Measurements from ENCODE around the gene BABAM2. TPM values are rescaled to one million over a fixed set of nuclear protein-coding genes. Genes with fewer than 3 reads are reported as not detected.

The BABAM2 gene
- 10 to 100 TPM; 23.7 to 41.1 (median 27.9) TPM for total RNA-seq

- Histone ChIP-seq H3K4me1 (peaks cover 36% of the 10 kb centered on the region), H3K36me3 (no peaks in the 10 kb centered on the region), H3K4me3 (peak within 1 kb of the TSS; percentile 65), H3K27ac (peak within 1 kb of the TSS; percentile 96), H3K9me3 (no peaks in the 10 kb centered on the region), H3K27me3 (no peaks in the 10 kb centered on the region)
- WGBS, result 0% methylated on average over 17 of the region's 79 CpGs
- DNase-seq (ENCODE audit: low spot score in 2 of 2), result peak; percentile 91
- TF ChIP-seq EP300 (IDR thresholded peaks at IDR 0.05), result peak; percentile 68
- TF ChIP-seq CTCF (IDR thresholded peaks at IDR 0.05), result no peak
- peak; percentile 30 to 71 (median 59) for TF ChIP-seq POLR2AphosphoS5 (IDR thresholded peaks at IDR 0.05)
- TF ChIP-seq POLR2A (IDR thresholded peaks at IDR 0.05), result peak; percentile 19 to 92
Observed at GRCh38 chr2:27890146-27890923, at the start of gene BABAM2, which contains the start of gene RBKS. BABAM2 (plus strand) TSS chr2:27890729; CDS start chr2:27894557, 3,828 bp downstream. RBKS (minus strand) TSS chr2:27890387; CDS start chr2:27890345, 42 bp downstream.

- H3K9me3 ChIP-seq, result no peaks in the 10 kb centered on the region
- H3K36me3 ChIP-seq, result no peaks in the 10 kb centered on the region
- DNase-seq (ENCODE audit: low spot score in 2 of 2), result no peak
- no peaks in the 10 kb centered on the region for H3K27me3 ChIP-seq
- WGBS, result 60% methylated on average over 5 of the region's 5 CpGs
- H3K27ac ChIP-seq, result no peak overlapping the region
- no peak overlapping the region for H3K4me3 ChIP-seq
- H3K4me1 ChIP-seq, result peaks cover 3% of the 10 kb centered on the region
- TF ChIP-seq EP300 (IDR thresholded peaks at IDR 0.05) (no peak), CTCF (IDR thresholded peaks at IDR 0.05) (no peak), POLR2AphosphoS5 (IDR thresholded peaks at IDR 0.05) (no peak), POLR2A (IDR thresholded peaks at IDR 0.05) (no peak)
Observed at GRCh38 chr2:27842894-27843293, 47.6 kb upstream of the BABAM2 start.

DNA sequence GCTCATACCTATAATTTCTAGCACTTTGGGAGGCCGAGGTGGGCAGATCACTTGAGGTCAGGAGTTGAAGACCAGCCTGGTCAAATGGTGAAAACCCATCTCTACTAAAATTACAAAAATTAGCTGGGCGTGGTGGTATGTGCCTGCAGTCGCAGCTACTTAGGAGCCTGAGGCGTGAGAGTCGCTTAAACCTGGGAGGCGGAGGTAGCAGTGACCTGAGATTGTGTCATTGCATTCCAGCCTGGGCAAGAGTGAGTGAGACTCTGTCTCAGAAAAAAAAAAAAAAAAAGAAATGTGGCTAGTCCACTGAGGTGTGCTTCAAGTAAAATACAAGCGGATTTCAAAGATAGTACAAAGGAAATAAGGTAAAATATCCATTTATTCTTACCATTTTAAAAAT, 46.5 kb upstream of the BABAM2 start:
- WGBS, result 75% methylated on average over 7 of the region's 7 CpGs
- H3K27me3 ChIP-seq, result no peaks in the 10 kb centered on the region
- H3K9me3 ChIP-seq, result no peaks in the 10 kb centered on the region
- DNase-seq (ENCODE audit: low spot score in 2 of 2), result no peak
- H3K4me3 ChIP-seq, result no peak overlapping the region
- no peak overlapping the region for H3K27ac ChIP-seq
- H3K36me3 ChIP-seq, result no peaks in the 10 kb centered on the region
- TF ChIP-seq CTCF (IDR thresholded peaks at IDR 0.05), result no peak
- TF ChIP-seq EP300 (IDR thresholded peaks at IDR 0.05), result no peak
- no peak for TF ChIP-seq POLR2AphosphoS5 (IDR thresholded peaks at IDR 0.05)
- H3K4me1 ChIP-seq, result peaks cover 3% of the 10 kb centered on the region

DNA sequence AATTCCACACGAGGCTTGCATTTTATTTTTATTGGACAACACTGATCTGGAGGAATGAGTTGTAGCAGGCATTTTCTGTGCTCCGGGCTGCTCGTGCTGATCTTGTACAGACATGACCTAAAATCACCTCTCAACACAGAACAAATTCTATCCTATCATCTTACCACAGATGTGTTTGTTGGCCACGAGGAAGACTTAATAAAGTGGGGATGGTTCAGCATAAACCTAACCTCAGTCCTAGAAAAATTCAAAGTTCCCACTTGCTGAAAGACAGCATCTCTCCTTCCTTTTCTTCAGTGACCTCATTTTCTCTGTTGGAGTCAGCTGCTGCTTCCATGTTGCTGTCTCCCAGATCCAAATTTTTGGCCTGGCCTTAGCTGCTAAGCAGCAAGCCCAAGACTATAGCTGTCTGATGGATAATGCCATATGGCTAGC, 45.7 kb upstream of the BABAM2 start:
- Histone ChIP-seq H3K4me3 (no peak overlapping the region), H3K27ac (no peak overlapping the region), H3K9me3 (no peaks in the 10 kb centered on the region), H3K4me1 (peaks cover 3% of the 10 kb centered on the region), H3K27me3 (no peaks in the 10 kb centered on the region), H3K36me3 (no peaks in the 10 kb centered on the region)
- WGBS, result 36% methylated on average over 4 of the region's 4 CpGs
- DNase-seq (ENCODE audit: low spot score in 2 of 2), result no peak
- no peak for TF ChIP-seq EP300 (IDR thresholded peaks at IDR 0.05)
- TF ChIP-seq CTCF (IDR thresholded peaks at IDR 0.05), result no peak
- TF ChIP-seq POLR2A (IDR thresholded peaks at IDR 0.05), result no peak
- TF ChIP-seq POLR2AphosphoS5 (IDR thresholded peaks at IDR 0.05), result no peak

DNA sequence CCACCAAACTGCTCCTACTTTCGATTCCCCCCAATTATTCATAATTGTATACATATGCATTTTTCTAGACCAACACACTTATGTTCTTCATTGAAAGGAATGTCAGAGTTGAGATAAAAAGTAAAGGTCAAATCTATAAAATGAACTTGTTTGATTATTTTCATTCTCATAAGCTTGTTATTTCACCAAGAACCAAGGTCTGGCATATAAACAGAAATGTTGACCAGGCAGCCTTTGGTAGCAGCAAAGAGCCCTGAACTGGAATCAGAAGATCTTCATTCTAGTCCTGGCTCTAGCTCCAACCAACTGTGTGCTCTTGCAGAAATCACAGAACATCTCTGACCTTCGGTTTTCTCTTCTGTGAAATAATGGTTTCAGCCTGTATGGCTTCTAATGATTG, 43.2 kb upstream of the BABAM2 start:
- H3K36me3 ChIP-seq, result no peaks in the 10 kb centered on the region
- H3K27ac ChIP-seq, result no peak overlapping the region
- H3K9me3 ChIP-seq, result no peaks in the 10 kb centered on the region
- DNase-seq (ENCODE audit: low spot score in 2 of 2), result no peak
- TF ChIP-seq POLR2AphosphoS5 (IDR thresholded peaks at IDR 0.05) (no peak), EP300 (IDR thresholded peaks at IDR 0.05) (no peak), CTCF (IDR thresholded peaks at IDR 0.05) (no peak), POLR2A (IDR thresholded peaks at IDR 0.05) (no peak)
- 92% methylated on average over 2 of the region's 2 CpGs for WGBS
- H3K4me3 ChIP-seq, result no peak overlapping the region
- peaks cover 3% of the 10 kb centered on the region for H3K4me1 ChIP-seq
- H3K27me3 ChIP-seq, result no peaks in the 10 kb centered on the region
